Cardiac muscle cell (in vitro differentiated cells and primary cell): ENCODE results near the gene CACNB4. TPM values are rescaled to one million over a fixed set of nuclear protein-coding genes. Genes with fewer than 3 reads are reported as not detected.

Source experiments
- DNase-seq, 2 donors: peaks; one replicate each; pipeline versions ENCODE4 v3.0.0 to v3.0.0-alpha.2; 2010 to 2017; ENCODE audit warnings: low read depth in 1 of 2, low spot score in 1 of 2
- H3K27ac ChIP-seq: fragments of 200-600 bp; sonication (generic); 2 replicates; pipeline ENCODE4 v1.5.1; 2016
- H3K27me3 ChIP-seq: fragments of 200-600 bp; sonication (generic); 2 replicates; pipeline ENCODE4 v1.6.0; 2016; ENCODE audit warnings: control low read depth
- H3K36me3 ChIP-seq: fragments of 200-600 bp; sonication (generic); 2 replicates; pipeline ENCODE4 v1.5.1; 2016; ENCODE audit warnings: control low read depth
- H3K4me1 ChIP-seq: fragments of 200-600 bp; sonication (generic); 2 replicates; pipeline ENCODE4 v1.8.1; 2017; ENCODE audit warnings: low read depth, mild to moderate bottlenecking, mixed run types
- H3K4me3 ChIP-seq: fragments of 200-600 bp; sonication (generic); 2 replicates; pipeline ENCODE4 v1.5.1; 2016; ENCODE audit warnings: mild to moderate bottlenecking
- H3K9me3 ChIP-seq: fragments of 200-600 bp; sonication (generic); 2 replicates; pipeline ENCODE4 v1.5.1; 2017; ENCODE audit warnings: low read depth, mild to moderate bottlenecking, control low read depth
- CTCF ChIP-seq: IDR thresholded peaks from 2 replicates; pipeline ENCODE4 v1.5.1; 2012; ENCODE audit warnings: low read depth, mild to moderate bottlenecking, low read length
- polyA plus RNA-seq: library from polyadenylated mRNA; unstranded; fragments of >200 nt; fragmentation: Nextera tagmentation; extraction: Ambion mirVana; gene quantifications from 2 replicates; pipeline ENCODE4 v1.2.1, GENCODE V29; 2016
- total RNA-seq: library from RNA; depleted of rRNA; stranded (reverse); fragments of >200 nt; gene quantifications from 2 replicates; pipeline ENCODE4 v1.2.3, GENCODE V29; 2016

Gene CACNB4
- total and polyA plus RNA-seq, 2 experiments from 2014 or later, result 0.09 to 0.18 TPM

GRCh38 chr2:151973013-151973900, 125.6 kb downstream of the CACNB4 start:
- no peak for TF ChIP-seq CTCF
- no peak for DNase-seq
- Histone ChIP-seq H3K27me3 (no peaks in the 10 kb centered on the region), H3K4me3 (no peak overlapping the region), H3K9me3 (no peaks in the 10 kb centered on the region), H3K4me1 (no peaks in the 10 kb centered on the region), H3K27ac (no peak overlapping the region), H3K36me3 (no peaks in the 10 kb centered on the region)

- no peak overlapping the region for H3K27ac ChIP-seq
- H3K4me1 ChIP-seq, result no peaks in the 10 kb centered on the region
- TF ChIP-seq CTCF, result no peak
- DNase-seq, result no peak
- no peaks in the 10 kb centered on the region for H3K27me3 ChIP-seq
- no peaks in the 10 kb centered on the region for H3K9me3 ChIP-seq
- H3K36me3 ChIP-seq, result no peaks in the 10 kb centered on the region
- no peak overlapping the region for H3K4me3 ChIP-seq
Measured at GRCh38 chr2:151972241-151973012, 126.4 kb downstream of the CACNB4 start.

- H3K27me3 ChIP-seq, result no peaks in the 10 kb centered on the region
- no peaks in the 10 kb centered on the region for H3K9me3 ChIP-seq
- no peaks in the 10 kb centered on the region for H3K36me3 ChIP-seq
- no peaks in the 10 kb centered on the region for H3K4me1 ChIP-seq
- no peak for DNase-seq
- H3K4me3 ChIP-seq, result no peak overlapping the region
- TF ChIP-seq CTCF, result no peak
- H3K27ac ChIP-seq, result no peak overlapping the region
Measured at GRCh38 chr2:151971301-151972051, 127.4 kb downstream of the CACNB4 start.

- DNase-seq, result no peak
- H3K27me3 ChIP-seq, result no peaks in the 10 kb centered on the region
- no peaks in the 10 kb centered on the region for H3K36me3 ChIP-seq
- H3K27ac ChIP-seq, result no peak overlapping the region
- no peak for TF ChIP-seq CTCF
- no peaks in the 10 kb centered on the region for H3K4me1 ChIP-seq
- no peak overlapping the region for H3K4me3 ChIP-seq
- H3K9me3 ChIP-seq, result no peaks in the 10 kb centered on the region
Measured at GRCh38 chr2:151968770-151969470, 129.9 kb downstream of the CACNB4 start.
